Measurements from ENCODE around the gene ARL2BP. TPM values are rescaled to one million over a fixed set of nuclear protein-coding genes. Genes with fewer than 3 reads are reported as not detected.

The ARL2BP gene
- polyA plus RNA-seq, 1 donor (not counting 4 experiments of a cell fraction or from before 2014, with no cell fraction given): 98.0 TPM

- dilution Hi-C loops (cut with MboI; ENCODE audit: extremely low pct_ligation_motif_present, low sequenced_read_pairs): no loop called here
- H3K9me1 ChIP-seq (ENCODE audit: control insufficient read depth, extremely low read depth, insufficient read depth, low read length): peaks cover 2% of the 10 kb centered on the region
- no peaks in the 10 kb centered on the region for H4K20me1 ChIP-seq (ENCODE audit: control insufficient read depth, extremely low read depth, insufficient read depth, low read length)
- H3K27me3 ChIP-seq (ENCODE audit: control insufficient read depth, extremely low read depth, insufficient read depth, low read length): no peaks in the 10 kb centered on the region
- no peak overlapping the region for H3K4me3 ChIP-seq (ENCODE audit: control insufficient read depth in 2 of 3, extremely low read depth in 1 of 3, insufficient read depth in 2 of 3, low read depth in 1 of 3, low read length in 3 of 3)
- TF ChIP-seq EZH2 (IDR thresholded peaks at IDR 0.05; ENCODE audit: low read length) (no peak), CTCF (optimal IDR thresholded peaks at IDR 0.05 in 1 of 3, IDR thresholded peaks at IDR 0.05 in 1 of 3, conservative IDR thresholded peaks at IDR 0.05 in 1 of 3; ENCODE audit: extremely low read depth in 1 of 3, insufficient read depth in 2 of 3, low read length in 3 of 3) (no peak)
- no peaks in the 10 kb centered on the region for H3K9me3 ChIP-seq (ENCODE audit: control insufficient read depth, low read depth, low read length)
- no peak overlapping the region for H3K4me2 ChIP-seq (ENCODE audit: control insufficient read depth, extremely low read depth, insufficient read depth, low read depth, low read length)
- no peak overlapping the region for H2AFZ ChIP-seq (ENCODE audit: control insufficient read depth, low read length)
- FAIRE-seq (no peak), DNase-seq (ENCODE audit: low read depth, low spot score) (no peak)
- no peak overlapping the region for H3K9ac ChIP-seq (ENCODE audit: control insufficient read depth, extremely low read depth, insufficient read depth, low read length)
- H3K36me3 ChIP-seq (ENCODE audit: control insufficient read depth in 2 of 2, extremely low read depth in 1 of 2, insufficient read depth in 2 of 2, low read length in 2 of 2): peaks cover 12 to 34% of the 10 kb centered on the region in 2 experiments
- H3K79me2 ChIP-seq (ENCODE audit: control insufficient read depth, insufficient read depth, low read length): no peaks in the 10 kb centered on the region
- H3K4me1 ChIP-seq (ENCODE audit: control insufficient read depth, extremely low read depth, insufficient read depth, low read length): no peaks in the 10 kb centered on the region
- H3K27ac ChIP-seq (ENCODE audit: control insufficient read depth, insufficient read depth, low read length): no peak overlapping the region
Observed at GRCh38 chr16:57239107-57239506, 6.0 kb upstream of the ARL2BP start.

- Histone ChIP-seq H3K36me3 (ENCODE audit: control insufficient read depth in 2 of 2, extremely low read depth in 1 of 2, insufficient read depth in 2 of 2, low read length in 2 of 2) (peaks cover 5 to 17% of the 10 kb centered on the region in 2 experiments), H3K27ac (ENCODE audit: control insufficient read depth, insufficient read depth, low read length) (no peak overlapping the region), H3K9me3 (ENCODE audit: control insufficient read depth, low read depth, low read length) (no peaks in the 10 kb centered on the region), H3K9ac (ENCODE audit: control insufficient read depth, extremely low read depth, insufficient read depth, low read length) (no peak overlapping the region), H3K27me3 (ENCODE audit: control insufficient read depth, extremely low read depth, insufficient read depth, low read length) (no peaks in the 10 kb centered on the region), H2AFZ (ENCODE audit: control insufficient read depth, low read length) (no peak overlapping the region), H3K79me2 (ENCODE audit: control insufficient read depth, insufficient read depth, low read length) (peaks cover 4% of the 10 kb centered on the region), H3K4me3 (ENCODE audit: control insufficient read depth in 2 of 3, extremely low read depth in 1 of 3, insufficient read depth in 2 of 3, low read depth in 1 of 3, low read length in 3 of 3) (no peak overlapping the region), H4K20me1 (ENCODE audit: control insufficient read depth, extremely low read depth, insufficient read depth, low read length) (no peaks in the 10 kb centered on the region), H3K9me1 (ENCODE audit: control insufficient read depth, extremely low read depth, insufficient read depth, low read length) (no peaks in the 10 kb centered on the region), H3K4me2 (ENCODE audit: control insufficient read depth, extremely low read depth, insufficient read depth, low read depth, low read length) (no peak overlapping the region), H3K4me1 (ENCODE audit: control insufficient read depth, extremely low read depth, insufficient read depth, low read length) (peaks cover 5% of the 10 kb centered on the region)
- no peak for DNase-seq (ENCODE audit: low read depth, low spot score)
- dilution Hi-C loops (cut with MboI; ENCODE audit: extremely low pct_ligation_motif_present, low sequenced_read_pairs): no loop called here
- no peak for FAIRE-seq
- TF ChIP-seq EZH2 (IDR thresholded peaks at IDR 0.05; ENCODE audit: low read length) (no peak), CTCF (optimal IDR thresholded peaks at IDR 0.05 in 1 of 3, IDR thresholded peaks at IDR 0.05 in 1 of 3, conservative IDR thresholded peaks at IDR 0.05 in 1 of 3; ENCODE audit: extremely low read depth in 1 of 3, insufficient read depth in 2 of 3, low read length in 3 of 3) (no peak)
Observed at GRCh38 chr16:57240851-57241250, 4.2 kb upstream of the ARL2BP start.

Data from keratinocyte (primary cell).